GM23248 (cell line): ENCODE results near the gene RAB14.
"Not testable (repeated sequence)": the region's sequence is repeated elsewhere in the genome, so short reads cannot be mapped to it uniquely, and the experiment has no call there.

Experiments
- EZH2 ChIP-seq: fragments of 200-600 bp; sonication (generic); IDR thresholded peaks from 2 replicates; pipeline ENCODE4 v1.6.1; 2018; ENCODE audit warnings: antibody characterized with exemption, mild to moderate bottlenecking; ENCODE audit not compliant: insufficient read depth, poor library complexity, severe bottlenecking
- EZH2phosphoT487 ChIP-seq: fragments of 200-600 bp; sonication (generic); IDR thresholded peaks from 2 replicates; pipeline ENCODE4 v1.6.1; 2018; ENCODE audit warnings: antibody characterized with exemption, moderate library complexity, mild to moderate bottlenecking, low read depth; ENCODE audit not compliant: insufficient read depth

DNA sequence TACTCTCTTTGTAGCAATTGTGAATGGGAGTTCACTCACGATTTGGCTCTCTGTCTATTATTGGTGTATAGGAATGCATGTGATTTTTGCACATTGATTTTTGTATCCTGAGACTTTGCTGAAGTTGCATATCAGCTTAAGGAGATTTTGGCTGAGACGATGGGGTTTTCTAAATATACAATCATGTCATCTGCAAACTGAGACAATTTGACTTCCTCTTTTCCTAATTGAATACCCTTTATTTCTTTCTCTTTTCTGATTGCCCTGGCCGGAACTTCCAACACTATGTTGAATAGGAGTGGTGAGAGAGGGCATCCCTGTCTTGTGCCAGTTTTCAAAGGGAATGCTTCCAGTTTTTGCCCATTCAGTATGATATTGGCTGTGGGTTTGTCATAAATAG, 72.3 kb downstream of the RAB14 start:
- not testable (repeated sequence) for TF ChIP-seq EZH2, EZH2phosphoT487
